Suprapubic skin (tissue), 4 donors: ENCODE results near the gene ROBO4. TPM values are rescaled to one million over a fixed set of nuclear protein-coding genes. Genes with fewer than 3 reads are reported as not detected.

Experiments
- DNase-seq, 2 donors: peaks; one replicate each; pipeline ENCODE4 v3.0.0-alpha.2; 2019; ENCODE audit warnings: low spot score in 2 of 2
- H3K27ac ChIP-seq: fragments of 200-600 bp; sonication (generic); one replicate; pipeline ENCODE4 v1.5.1; 2019
- H3K27me3 ChIP-seq: fragments of 200-600 bp; sonication (generic); one replicate; pipeline ENCODE4 v1.5.1; 2019
- H3K36me3 ChIP-seq: fragments of 200-600 bp; sonication (generic); one replicate; pipeline ENCODE4 v1.5.1; 2019
- H3K4me1 ChIP-seq: fragments of 200-600 bp; sonication (generic); one replicate; pipeline ENCODE4 v1.5.1; 2019
- H3K4me3 ChIP-seq: fragments of 200-600 bp; sonication (generic); one replicate; pipeline ENCODE4 v1.5.1; 2019; ENCODE audit warnings: mild to moderate bottlenecking
- H3K9me3 ChIP-seq: fragments of 200-600 bp; sonication (generic); one replicate; pipeline ENCODE4 v1.5.1; 2019
- EP300 ChIP-seq: sonication (generic); formaldehyde crosslinking; IDR thresholded peaks from one replicate; pipeline ENCODE4 v1.6.1; 2017; ENCODE audit warnings: antibody characterized with exemption
- POLR2A ChIP-seq, 2 donors: fragments of 450-650 bp; IDR thresholded peaks; one replicate each; pipeline ENCODE4 v1.6.1; 2017; ENCODE audit warnings: antibody characterized with exemption in 2 of 2, mild to moderate bottlenecking in 2 of 2, moderate library complexity in 2 of 2
- POLR2AphosphoS5 ChIP-seq, 3 donors: sonication (generic); formaldehyde crosslinking; IDR thresholded peaks; one replicate each; pipeline ENCODE4 v1.6.1; 2017; ENCODE audit warnings: antibody characterized with exemption in 3 of 3
- WGBS: methylation state at CpG from one replicate; pipeline ENCODE4 v1.1.5; 2018; 5-methylcytosine and 5-hydroxymethylcytosine counted together
- total RNA-seq, 4 donors: library from RNA; depleted of rRNA; stranded (reverse); fragments of >200 nt; gene quantifications; one replicate each; pipeline ENCODE4 v1.1.0, GENCODE V29; 2016
- TF ChIP-seq, protein P1 (sequence below), 2 donors: fragments of 200-600 bp in 1 of 2; fragments of 450-650 bp in 1 of 2; sonication (generic) in 1 of 2; IDR thresholded peaks; one replicate each; pipeline ENCODE4 v1.5.1; 2016 to 2019; ENCODE audit warnings: antibody characterized with exemption in 2 of 2, mild to moderate bottlenecking in 1 of 2, moderate library complexity in 1 of 2

Gene ROBO4
- total RNA-seq, 4 donors from 2014 or later, result 2.5 to 18.7 (median 9.6) TPM

DNA sequence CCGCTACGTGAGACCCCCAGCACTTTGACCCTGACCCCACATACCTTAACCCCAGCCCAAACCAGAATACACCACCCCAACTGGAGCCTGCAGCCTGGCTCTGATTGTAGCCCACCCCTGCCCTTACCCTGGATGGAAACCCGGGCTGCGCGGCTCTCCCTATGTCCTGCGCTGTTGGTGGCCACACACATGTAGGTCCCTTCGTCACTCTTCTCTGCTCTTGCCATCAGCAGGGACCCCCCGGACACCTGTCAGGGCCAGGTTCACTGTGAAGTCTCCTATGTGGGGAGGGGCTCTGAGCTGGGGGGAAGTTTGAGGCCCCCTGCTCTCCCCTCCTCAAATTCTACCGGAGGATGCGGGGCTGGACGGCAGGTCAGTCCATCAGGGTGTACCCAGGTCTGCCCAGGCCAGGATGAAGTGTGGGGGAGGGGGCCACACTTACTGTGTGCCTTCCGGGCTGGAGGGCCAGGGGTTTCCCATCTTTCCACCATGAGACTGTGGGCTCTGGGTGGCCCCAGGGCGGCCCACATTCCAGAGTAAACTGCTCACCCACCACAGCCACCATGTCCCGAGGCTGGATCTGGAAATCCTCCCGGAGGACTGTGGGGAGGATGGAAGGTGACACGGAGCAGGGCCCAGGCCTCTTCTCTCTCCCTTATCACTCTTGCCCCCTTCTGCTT lies 1.5 kb downstream of the ROBO4 start:
- H3K27me3 ChIP-seq, result no peaks in the 10 kb centered on the region
- H3K4me3 ChIP-seq, result peak overlapping the region; percentile 30
- no peak for DNase-seq
- TF ChIP-seq POLR2A (IDR thresholded peaks at IDR 0.05), result no peak
- TF ChIP-seq EP300, result no peak
- TF ChIP-seq, protein P1, sequence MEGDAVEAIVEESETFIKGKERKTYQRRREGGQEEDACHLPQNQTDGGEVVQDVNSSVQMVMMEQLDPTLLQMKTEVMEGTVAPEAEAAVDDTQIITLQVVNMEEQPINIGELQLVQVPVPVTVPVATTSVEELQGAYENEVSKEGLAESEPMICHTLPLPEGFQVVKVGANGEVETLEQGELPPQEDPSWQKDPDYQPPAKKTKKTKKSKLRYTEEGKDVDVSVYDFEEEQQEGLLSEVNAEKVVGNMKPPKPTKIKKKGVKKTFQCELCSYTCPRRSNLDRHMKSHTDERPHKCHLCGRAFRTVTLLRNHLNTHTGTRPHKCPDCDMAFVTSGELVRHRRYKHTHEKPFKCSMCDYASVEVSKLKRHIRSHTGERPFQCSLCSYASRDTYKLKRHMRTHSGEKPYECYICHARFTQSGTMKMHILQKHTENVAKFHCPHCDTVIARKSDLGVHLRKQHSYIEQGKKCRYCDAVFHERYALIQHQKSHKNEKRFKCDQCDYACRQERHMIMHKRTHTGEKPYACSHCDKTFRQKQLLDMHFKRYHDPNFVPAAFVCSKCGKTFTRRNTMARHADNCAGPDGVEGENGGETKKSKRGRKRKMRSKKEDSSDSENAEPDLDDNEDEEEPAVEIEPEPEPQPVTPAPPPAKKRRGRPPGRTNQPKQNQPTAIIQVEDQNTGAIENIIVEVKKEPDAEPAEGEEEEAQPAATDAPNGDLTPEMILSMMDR (IDR thresholded peaks at IDR 0.05), result no peak
- no peak for TF ChIP-seq POLR2AphosphoS5 (IDR thresholded peaks at IDR 0.05)
- no peaks in the 10 kb centered on the region for H3K9me3 ChIP-seq
- peak overlapping the region; percentile 54 for H3K27ac ChIP-seq
- WGBS, result 75% methylated on average over 11 of the region's 16 CpGs
- H3K4me1 ChIP-seq, result peaks cover 50% of the 10 kb centered on the region
- no peaks in the 10 kb centered on the region for H3K36me3 ChIP-seq

DNA sequence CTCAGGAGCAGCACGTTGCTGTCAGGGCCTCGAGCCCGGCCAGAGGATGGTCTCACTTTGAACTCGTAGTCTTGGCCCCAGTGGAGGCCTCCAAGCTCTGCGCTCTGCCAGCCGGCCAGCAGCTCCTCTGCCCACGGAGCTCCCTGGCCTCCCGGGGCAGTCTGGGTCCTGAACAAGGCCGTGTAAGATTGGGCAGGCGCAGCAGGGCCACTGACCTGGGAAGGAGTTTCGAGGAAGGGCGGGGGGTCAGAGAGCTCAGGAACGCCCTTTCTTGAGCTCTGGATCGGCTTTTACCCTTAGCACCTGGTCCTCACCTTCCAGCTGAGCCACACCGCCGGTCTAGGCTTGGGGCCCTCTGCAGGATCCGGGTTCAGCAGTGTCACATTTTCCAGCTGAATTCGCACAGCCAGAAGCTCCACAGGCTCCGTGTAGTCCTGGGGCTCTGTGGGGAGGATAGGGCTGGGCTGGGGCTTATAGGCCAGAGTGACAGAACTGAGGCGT lies 2.1 kb downstream of the ROBO4 start:
- peaks cover 53% of the 10 kb centered on the region for H3K4me1 ChIP-seq

DNA sequence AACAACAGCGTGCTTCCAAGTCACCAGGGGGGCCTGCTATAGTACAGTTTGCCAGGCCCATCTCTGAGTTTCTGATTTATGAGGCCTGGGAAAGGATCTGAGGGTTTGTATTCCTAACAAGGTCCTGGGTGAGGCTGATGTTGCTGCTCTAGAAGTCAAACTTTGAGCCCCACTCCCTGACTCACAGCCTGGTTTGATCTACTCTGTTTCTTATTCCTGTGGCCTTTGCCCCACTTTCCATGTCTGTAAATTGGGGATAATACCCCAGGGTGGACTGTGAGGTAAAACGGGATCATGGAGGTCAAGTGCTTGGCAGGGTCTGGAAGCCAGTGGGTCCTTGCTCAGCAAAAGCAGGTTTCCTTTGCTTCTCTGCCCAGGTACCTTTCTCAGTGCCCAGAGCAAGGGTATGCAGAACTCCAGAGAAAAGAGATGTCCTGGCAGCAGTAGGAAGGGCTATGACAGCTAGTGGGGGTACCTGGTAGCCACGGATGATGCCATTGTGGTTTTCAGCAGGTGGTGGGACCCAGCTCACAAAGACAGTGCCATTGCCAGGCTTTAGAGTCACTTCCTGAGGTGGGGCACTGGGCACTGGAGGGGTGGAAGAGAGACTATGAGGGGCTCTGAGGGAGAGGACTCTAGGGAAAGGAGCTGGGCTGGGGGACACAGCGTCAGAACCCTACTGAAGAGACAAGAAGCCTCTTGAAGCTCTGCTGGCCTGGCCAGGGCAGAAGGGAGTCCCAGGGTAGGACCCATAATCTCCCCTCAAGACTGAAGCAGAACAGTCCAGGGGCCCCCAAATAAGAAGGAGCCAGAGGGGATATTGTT lies 2.8 kb downstream of the ROBO4 start:
- TF ChIP-seq EP300 (no peak), POLR2AphosphoS5 (IDR thresholded peaks at IDR 0.05) (no peak), POLR2A (IDR thresholded peaks at IDR 0.05) (no peak)
- TF ChIP-seq, protein P1 (IDR thresholded peaks at IDR 0.05), result no peak
- no peaks in the 10 kb centered on the region for H3K9me3 ChIP-seq
- DNase-seq, result no peak
- H3K4me3 ChIP-seq, result peak overlapping the region; percentile 30
- no peaks in the 10 kb centered on the region for H3K36me3 ChIP-seq
- no peaks in the 10 kb centered on the region for H3K27me3 ChIP-seq
- H3K4me1 ChIP-seq, result peaks cover 52% of the 10 kb centered on the region
- no peak overlapping the region for H3K27ac ChIP-seq
- WGBS, result 78% methylated on average over 4 of the region's 4 CpGs

More for the DNA sequence above, 2.1 kb downstream of the ROBO4 start:
- H3K4me3 ChIP-seq, result peak overlapping the region; percentile 30
- H3K9me3 ChIP-seq, result no peaks in the 10 kb centered on the region
- 80% methylated on average over 6 of the region's 20 CpGs for WGBS
- no peaks in the 10 kb centered on the region for H3K36me3 ChIP-seq
- no peak for DNase-seq
- TF ChIP-seq EP300 (no peak), POLR2AphosphoS5 (IDR thresholded peaks at IDR 0.05) (no peak), POLR2A (IDR thresholded peaks at IDR 0.05) (no peak)
- TF ChIP-seq, protein P1 (IDR thresholded peaks at IDR 0.05), result no peak
- H3K27ac ChIP-seq, result no peak overlapping the region
- no peaks in the 10 kb centered on the region for H3K27me3 ChIP-seq

DNA sequence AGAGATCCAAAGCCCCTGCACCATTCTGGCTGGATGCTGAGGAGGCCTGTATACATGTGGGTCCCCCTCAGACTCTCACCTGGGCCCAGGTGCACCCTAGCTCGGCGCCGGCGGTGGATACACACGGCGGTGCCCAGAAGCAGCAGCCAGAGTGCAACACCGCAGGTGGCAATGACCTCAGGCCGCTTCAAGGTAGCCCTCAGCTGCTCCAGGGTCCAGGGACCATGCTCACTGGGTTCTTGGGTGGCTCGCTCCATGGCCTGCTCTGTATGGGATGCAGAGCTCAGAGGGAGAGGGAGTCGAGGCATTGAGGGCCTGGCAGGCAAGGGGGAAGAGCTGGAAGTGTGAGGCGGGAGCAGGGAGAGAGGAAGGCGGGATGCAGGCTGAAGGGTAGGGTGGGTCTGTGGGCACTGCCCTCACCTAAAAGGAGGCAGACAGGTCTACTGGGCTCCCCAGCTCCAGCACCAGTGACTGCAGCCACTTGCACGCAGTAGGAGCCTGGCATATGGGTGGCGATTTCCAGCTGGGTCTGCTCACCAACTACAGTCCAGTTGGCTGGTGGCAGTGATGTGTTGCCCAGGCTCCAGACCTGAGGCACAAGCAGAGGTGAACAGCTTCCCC lies 3.8 kb downstream of the ROBO4 start:
- no peaks in the 10 kb centered on the region for H3K27me3 ChIP-seq
- H3K4me1 ChIP-seq, result peaks cover 52% of the 10 kb centered on the region
- H3K27ac ChIP-seq, result no peak overlapping the region
- TF ChIP-seq EP300, result no peak
- TF ChIP-seq POLR2A (IDR thresholded peaks at IDR 0.05), result no peak
- TF ChIP-seq, protein P1 (IDR thresholded peaks at IDR 0.05), result no peak
- TF ChIP-seq POLR2AphosphoS5 (IDR thresholded peaks at IDR 0.05), result no peak
- WGBS, result 80% methylated on average over 13 of the region's 14 CpGs
- H3K9me3 ChIP-seq, result no peaks in the 10 kb centered on the region
- no peaks in the 10 kb centered on the region for H3K36me3 ChIP-seq
- no peak overlapping the region for H3K4me3 ChIP-seq
- DNase-seq, result no peak
